Activated CD4-positive, alpha-beta T cell treated with anti-CD3 and anti-CD28 coated beads, Interleukin-2, amount 50 U/mL, for 24 hours (primary cell): ENCODE data around the gene CXorf66.
"Not testable (repeated sequence)": the region's sequence is repeated elsewhere in the genome, so short reads cannot be mapped to it uniquely, and the experiment has no call there.

Source experiments
- DNase-seq, 2 donors: peaks; one replicate each; pipeline ENCODE4 v3.0.0-alpha.2; 2020; ENCODE audit warnings: low read depth in 1 of 2, low spot score in 1 of 2

CXorf66 gene, protein sequence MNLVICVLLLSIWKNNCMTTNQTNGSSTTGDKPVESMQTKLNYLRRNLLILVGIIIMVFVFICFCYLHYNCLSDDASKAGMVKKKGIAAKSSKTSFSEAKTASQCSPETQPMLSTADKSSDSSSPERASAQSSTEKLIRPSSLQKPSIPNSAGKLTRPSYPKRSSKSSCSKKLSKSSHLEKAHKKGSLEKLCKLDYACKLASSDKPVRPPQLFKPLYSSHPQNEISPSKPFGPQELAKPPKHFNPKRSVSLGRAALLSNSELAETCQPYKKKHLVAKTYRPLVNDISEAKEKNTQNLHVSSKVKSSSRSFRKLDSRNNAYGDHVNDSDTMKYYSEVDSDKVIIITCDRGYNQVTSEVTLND

DNA sequence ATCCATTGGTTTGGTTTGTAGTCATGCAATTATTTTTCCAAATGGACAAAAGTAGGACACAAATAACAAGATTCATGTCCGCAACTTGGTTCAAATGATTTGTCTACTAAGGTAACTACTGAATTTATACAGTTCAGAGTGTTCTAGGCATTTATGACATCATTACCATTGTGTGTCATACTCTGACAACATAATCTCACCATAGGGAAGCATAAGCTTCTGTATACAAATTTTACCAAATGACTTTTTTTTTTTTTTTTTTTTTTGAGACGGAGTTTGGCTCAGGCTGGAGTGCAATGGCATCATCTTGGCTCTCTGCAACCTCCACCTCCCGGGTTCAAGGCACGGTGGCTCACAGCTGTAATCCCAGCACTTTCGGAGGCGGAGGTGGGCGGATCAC is at the start of gene CXorf66:
Gene CXorf66, minus strand, starts transcription at position 101 of the 400 bp plus-strand sequence. Its CDS starts 25 bp downstream, at position 76.
- DNase-seq, result no peak

DNA sequence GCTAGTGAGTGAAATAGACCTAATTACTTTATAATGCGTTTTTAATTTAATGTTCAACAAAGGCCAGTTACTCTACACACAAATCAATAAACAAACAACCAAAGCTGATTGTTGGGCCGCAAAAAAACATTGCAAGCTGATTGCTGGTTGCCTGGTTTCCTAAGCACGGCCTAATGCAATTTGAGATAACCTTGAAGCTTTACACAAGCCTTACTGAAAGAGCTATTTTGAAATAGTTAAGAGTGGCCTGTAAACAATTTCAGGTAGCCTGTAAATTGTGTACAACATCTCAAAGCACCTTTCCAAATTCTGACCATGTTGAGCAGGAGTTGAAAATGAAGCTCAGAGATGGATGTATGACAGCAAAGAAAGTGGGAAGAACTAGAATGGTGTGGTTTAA is 17.5 kb upstream of the CXorf66 start:
- DNase-seq, result no peak

DNA sequence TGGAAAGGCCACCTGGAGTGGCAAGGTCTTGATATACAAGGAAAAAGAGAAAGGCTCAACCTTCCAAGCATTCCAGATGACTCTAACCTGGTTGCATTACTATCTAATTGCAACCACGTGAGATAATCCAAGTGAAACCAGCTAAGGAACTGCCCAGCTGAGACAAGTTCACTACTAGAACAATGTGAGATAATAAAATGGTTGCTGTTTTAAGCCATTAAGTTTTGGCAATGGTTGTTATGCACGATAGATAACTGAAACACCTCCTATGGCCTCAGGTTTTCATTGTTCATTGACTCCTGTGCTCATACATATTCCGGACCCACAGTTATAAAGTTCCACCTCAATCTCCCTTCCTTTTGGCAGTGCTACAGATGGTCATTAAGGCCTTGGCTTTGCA is 9.2 kb upstream of the CXorf66 start:
- DNase-seq, result no peak

DNA sequence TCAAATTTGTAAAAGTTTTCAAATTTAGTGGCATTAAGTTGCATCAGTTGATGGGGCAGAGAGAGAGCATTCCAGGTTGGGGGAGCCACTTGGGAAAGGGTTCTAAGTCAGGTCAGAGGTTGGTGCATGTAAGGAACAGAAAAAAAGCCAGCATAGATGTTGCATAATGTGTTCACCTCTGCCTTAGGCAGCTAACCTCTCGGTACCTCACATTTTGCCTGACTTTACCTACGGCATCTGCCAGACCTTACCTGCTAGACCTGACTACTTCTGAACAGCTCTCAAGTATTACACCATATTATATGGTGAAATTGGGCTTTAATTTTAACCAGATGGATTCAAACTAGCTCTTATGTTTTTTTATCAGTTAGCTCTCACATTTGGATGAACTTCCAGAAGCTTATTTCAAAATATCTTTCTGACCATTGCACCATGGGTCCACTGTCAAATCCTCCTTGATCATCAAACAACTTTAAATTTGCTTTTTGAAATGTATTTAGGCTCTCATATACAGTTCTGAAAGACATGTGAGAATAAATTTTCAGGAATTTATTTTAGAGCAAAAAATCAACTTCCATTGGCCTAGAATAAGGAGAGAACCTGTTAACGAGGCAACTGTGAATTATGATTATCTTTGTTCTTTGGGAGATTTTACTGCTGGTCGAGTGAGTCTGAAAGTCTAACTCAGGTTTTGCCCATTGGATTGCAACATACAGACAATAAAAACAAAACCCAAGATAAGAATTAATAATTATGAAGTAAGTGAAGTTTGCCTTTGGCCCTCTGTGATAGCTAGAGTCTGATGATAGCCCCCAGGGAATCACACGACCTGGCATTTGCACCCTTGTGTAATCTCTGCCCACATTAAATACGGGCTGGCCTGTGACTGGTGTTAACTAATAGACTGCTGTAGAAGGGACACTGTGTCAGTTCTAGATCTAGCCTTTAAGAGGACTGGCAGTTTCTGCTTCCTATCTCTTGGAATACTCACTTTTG is 7.6 kb upstream of the CXorf66 start:
- no peak for DNase-seq

DNA sequence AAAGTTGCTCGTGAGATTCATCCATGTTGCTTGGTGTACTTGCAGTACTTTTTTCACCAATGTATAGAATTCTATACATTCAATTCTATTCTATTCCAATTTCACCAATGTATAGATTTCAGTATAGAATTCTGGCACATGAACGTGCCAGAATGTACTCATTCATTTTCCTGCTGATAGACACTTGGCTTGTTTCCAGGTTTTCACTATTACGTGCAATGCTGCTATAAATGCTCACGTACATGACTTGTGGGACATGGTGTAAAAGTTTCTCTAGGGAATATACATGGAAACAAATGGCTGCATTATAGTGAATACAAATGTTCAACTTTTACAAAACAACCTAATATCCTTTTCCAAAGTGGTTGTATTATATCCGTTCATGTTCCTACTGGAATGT is 6.8 kb upstream of the CXorf66 start:
- no peak for DNase-seq

DNA sequence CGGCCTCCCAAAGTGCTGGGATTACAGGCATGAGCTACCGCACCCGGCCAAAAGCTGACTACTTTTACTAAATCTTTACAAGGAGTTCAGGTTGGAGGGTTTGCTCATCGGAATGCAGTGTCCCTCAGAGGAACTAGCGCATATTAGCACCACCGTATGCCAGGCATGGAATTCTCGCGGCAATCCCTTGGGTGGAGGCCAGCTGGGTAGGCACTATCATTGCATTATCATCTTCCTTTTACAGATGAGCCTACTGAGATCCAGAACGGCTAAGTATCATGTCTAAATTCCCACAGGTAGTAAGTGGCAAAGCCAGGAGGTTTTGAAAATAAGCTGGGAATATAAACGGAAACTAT is 6.1 kb upstream of the CXorf66 start:
- DNase-seq, result no peak

DNA sequence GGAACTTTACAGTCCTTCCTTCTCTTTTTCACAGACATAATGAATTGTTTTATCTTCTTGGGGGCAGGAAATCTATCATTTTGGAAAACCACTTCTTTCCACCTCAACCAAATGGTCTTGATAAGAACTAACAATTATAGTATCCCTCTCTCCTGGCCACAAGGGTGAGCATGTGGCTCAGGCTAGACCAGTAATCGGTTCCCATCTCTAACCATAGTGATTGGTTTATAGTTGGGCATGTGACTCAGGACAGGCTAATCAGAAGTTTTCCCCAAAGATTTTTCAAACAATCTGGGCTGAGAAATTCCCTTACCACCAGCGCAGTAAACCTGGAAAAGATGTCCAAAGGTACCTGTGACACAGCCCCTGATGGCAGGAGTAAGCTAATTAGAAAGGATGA is 4.0 kb upstream of the CXorf66 start:
- no peak for DNase-seq

DNA sequence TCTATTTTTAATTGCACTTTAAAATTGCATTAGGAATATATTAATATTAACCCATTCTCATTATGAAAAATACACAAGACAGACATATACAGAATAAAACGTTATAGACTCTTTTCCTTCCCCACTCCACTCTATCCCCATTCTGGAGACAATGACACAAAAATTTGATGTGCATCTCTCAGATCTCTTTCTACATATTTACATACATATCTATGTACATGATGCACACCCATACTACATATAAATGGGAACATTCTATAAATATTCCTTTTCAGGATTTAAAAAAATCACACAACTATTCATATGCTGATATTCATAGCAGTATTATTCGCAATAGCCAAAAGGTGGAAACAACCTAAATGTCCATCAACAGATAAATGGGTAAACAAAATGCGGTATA is 2.4 kb upstream of the CXorf66 start:
- no peak for DNase-seq

DNA sequence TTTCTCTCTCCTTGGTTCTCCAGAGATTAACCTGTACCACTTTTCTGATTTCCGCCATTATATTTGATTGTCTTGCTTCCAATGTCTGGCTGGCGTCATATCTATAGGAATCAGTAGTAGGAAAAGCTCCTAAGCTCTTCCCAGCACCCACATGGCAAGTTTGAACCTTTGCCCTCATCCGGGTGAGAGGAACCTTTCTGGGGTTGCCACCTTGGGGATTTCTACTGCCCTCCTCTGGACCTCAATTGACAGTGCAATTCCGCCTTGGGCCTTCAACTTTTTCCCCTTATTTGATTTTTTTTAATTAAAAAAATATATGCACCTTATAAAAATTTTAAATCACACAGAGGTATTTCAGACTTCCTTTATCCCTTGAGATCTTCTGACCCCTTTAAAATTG is 2.0 kb upstream of the CXorf66 start:
- no peak for DNase-seq

DNA sequence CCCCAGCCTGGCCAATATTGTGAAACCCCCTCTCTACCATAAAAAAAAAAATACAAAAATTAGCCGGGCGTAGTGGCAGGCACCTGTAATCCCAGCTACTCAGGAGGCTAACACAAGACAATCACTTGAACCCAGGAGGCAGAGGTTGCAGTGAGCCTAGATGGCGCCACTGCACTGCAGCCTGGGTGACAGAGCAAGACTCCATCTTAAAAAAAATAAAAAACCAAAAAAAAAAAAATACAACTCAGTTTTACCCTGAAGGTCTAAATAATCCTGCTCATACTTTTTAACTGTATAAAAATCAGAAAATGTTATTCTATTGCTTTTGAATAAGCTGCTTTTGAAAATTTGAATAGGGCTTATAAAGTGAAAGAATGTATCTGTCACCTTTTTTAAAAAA is 838 bp upstream of the CXorf66 start:
- DNase-seq, result not testable (repeated sequence)

DNA sequence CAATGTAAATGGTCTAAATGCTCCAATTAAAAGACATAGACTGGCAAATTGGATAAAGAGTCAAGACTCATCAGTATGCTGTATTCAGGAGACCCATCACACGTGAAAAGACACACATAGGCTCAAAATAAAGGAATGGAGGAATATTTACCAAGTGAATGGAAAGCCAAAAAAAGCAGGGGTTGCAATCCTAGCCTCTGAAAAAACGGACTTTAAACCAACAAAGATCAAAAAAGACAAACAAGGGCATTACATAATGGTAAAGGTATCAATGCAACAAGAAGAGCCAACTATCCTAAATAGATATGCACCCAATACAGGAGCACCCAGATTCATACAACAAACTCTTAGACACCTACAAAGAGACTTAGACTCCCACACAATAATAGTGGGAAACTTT is 4.2 kb downstream of the CXorf66 start:
- not testable (repeated sequence) for DNase-seq

DNA sequence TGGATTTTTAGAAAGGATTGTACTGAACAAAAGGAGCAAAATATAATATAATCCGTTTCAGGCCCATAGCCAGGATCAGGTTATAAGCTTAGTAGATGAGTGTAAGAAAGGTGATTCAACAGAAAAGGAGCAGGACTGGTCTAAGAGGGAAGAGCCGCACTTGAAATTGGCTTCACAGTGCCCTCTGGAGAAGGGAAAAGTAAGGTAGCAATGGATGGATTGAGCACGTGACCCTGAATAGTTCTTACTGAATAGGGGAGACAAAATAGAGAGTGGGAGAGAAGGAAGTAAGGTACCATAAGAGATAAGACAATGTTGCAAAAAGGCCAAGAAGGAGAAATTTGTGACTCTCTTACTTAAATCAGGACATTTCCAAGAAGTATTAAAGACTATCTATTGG is 15.6 kb downstream of the CXorf66 start:
- DNase-seq, result no peak

DNA sequence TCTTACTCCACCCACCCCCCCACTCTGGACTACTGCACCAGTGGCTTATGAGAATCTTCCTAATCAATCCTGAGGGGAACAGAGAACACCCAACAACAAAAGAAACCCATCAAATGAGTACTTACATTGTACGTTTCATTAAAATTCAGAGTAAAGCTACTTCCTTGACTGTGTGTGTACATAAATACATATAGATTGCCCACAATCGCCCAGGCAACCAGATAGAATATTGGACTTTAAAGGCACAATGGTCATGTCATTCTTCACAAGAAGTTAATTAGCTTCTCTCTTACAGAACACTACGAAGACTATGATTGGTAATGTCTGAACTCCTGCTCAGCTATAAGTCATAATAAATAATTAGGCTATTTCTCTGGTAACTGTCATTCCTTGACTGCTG is 20.2 kb downstream of the CXorf66 start:
- DNase-seq, result no peak

DNA sequence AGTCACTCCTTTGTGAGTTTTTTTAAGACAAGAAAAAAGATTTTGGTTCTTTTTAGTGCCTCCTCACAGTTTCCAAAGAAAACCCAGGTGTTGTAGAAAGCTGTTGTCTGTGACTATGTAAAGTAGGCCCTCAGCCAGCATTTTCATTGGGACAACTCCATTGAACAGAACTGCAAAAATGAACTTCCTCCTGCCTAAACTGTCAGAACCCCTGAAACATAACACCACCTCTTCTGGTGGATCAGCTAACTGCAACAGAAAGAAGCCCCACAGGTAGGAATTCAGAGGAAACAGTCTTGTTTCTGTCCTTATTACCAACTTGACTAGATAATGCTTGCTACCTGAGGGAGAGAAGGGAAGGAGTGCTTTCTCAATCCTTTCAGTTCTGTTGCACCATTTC is 29.1 kb downstream of the CXorf66 start:
- DNase-seq, result no peak

DNA sequence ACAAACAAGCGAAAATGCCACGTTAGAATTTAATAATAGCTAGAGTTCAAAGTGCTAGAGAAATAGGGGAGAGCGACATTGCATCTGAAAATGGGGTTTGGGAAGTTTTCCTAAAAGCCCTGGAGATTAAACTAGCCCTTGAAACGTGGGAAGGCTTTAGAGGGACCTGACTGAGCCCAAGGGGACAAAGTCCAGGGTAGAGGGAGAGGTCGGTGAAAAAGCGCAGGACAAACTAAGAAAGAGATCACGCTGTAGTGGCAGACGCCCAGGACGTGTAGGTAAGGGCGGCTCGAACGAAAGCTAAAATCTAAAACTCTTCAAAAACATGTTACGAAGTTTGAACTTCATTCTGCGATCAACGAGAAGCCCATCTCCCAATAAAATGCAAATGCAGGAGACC is 31.4 kb downstream of the CXorf66 start:
- DNase-seq, result no peak

DNA sequence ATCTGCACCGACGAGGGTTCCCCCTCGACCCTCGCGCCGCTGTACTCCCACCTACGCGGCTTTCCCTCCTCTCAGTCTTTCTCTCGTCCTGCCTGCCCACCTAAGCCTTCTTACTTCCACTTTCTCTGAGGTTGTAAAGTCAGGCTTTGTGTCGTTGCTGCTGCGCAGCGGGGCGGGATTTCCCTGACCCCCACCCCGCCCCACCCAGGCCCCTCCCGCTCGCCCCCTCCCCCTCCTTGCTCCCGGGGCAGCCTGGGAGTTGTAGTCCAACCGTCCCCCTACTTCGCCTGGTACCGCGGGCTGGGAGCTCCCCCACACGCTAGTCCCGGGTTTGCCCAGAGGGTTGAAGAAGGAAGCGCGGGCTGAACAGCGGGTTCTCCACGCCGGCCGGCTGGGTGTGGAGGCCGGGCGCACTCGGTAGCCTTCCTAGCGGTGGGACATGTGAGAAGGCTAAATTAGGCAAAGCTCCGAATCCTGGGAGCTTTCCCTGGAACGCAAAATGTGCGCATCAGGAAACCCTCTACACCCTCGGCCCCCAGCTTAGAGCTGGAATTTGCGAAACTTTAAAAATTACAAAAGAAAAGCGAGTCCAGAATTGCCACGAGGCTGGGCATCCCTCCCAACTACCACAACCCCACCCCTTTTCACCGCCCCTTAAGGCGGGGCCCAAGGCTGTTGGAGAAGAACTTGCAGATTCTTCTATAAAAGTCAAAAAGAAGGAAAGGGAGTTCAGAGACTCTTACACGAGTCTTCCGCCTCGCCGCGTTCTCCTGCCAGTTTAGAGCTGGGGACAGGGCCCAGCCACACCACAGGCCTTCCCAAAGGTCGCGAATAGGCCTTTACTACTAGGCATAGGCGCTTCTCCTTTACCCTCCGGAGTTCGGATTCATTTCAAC is 32.2 kb downstream of the CXorf66 start, which contains the start of gene ATP11C:
Gene ATP11C, minus strand, starts transcription at position 153 of the 896 bp plus-strand sequence. CDS start 1,011 bp downstream, outside the sequence.
- peak; percentile 62 to 76 for DNase-seq

DNA sequence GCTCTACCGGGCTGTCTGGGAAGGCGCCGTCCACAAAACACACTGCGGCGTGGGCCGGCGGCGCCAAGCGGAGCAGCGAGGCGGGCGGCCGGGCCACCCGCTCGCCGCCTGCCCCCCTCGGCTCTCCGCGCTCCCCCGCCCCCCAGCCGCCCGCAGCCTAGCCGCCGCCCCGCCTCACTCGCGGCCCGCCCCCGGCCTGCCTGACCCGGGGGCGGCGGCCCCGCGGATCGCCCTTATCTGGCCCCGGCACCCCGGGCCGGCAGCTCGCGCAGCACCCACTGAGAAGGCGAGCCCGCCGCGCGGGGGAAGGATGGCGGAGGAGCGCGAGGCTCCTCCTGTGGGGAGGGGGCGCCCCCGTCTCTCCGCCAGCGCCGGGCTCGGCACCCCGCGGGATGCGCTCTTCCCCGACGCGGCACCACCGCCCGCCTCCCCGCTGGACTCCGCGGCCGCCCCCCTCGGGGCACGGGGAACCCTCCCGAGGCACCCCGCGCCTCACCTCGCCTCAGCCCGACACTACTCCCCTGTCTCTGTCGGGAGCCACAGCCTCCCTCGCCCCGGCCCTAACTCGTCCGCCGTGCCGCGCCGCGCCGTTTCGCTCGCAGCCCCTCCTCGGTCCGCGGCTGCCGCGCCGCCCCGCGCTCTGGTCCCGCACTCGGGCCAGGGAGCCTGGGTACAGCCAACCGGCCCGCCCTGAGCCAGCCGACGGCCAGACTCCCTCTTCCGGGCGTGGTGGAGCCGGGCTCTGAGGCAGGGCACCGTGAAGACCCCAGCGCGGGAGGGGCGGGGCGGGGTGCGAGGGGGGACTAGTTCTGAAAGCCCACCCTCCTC is 33.0 kb downstream of the CXorf66 start:
- peak in 1 of 2 donors; percentile 4 for DNase-seq

DNA sequence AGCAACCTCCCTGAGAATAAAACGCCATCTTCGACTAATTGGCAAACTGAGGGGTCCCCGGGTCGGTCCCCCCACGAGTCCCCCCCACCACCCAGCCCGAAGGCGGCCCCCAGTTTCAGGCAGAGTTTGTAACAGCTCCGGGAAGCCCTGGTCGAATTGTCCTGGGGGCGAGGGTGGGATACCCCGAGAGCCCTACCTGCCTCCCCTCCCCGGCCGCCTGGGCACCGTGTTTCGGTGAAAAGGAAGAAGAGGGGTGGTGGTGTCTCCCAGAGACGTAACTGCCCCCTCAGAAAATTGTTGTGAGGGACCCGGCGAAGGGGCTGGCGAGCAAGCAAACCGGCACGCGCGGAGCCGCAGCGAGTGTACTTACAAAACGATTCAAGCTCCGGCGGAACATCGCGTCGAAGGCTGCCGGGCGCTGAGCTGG is 33.7 kb downstream of the CXorf66 start:
- peak in 1 of 2 donors; percentile 2 for DNase-seq

DNA sequence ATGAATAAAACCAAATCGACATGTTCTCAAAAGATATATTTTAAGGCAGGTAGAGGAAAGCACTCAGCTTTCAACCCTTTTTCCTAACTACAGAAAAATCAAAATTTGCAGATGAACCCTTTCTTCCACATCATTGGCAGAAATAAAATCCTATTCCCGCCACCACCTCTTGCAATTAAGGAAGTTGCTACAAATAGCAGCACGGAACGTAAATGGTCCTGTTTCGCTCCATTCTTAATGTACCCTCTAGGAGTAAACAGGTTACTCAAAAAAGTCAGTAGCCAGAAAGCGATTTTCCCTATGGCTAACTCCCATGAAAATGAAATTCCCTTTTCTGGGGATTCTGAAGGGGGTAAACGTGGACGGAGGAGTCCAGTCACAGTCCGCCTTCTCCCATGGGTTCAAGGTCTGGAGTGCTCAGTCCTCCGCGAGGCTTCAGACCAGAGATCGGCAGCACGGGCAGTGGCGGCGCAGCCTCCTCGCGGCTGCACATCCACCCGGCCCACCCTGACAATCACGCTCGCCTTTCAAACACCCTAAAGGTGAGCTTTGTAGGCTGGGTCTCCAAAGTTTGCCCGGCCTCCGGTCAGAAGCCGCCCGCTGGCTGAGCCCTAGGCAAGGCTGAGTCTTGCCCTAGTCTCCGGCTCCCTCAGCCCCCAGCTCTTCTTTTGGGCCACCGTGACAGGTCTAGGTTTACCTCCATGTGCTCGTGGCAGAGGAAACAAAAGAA is 34.2 kb downstream of the CXorf66 start:
- DNase-seq, result no peak
